Measurements from ENCODE around the gene RFX7.

The RFX7 gene

GRCh38 chr15:56175788-56176187 lies 67.9 kb downstream of the RFX7 start:
- H3F3A ChIP-seq (ENCODE audit: low read depth) = no peaks in the 10 kb centered on the region
- no peaks in the 10 kb centered on the region for H3K27me3 ChIP-seq (ENCODE audit: insufficient read depth, low read length, poor library complexity, severe bottlenecking)
- TF ChIP-seq CTCF (conservative IDR thresholded peaks at IDR 0.05; ENCODE audit: low read length) = no peak
- no peak for TF ChIP-seq EZH2phosphoT487 (IDR thresholded peaks at IDR 0.05; ENCODE audit: borderline replicate concordance)
- H3K4me2 ChIP-seq (ENCODE audit: low read depth, low read length, poor library complexity, severe bottlenecking) = peak overlapping the region; percentile 14
- H3K4me1 ChIP-seq (ENCODE audit: insufficient read depth, low read length, poor library complexity, severe bottlenecking) = peaks cover 9% of the 10 kb centered on the region
- H3K9me3 ChIP-seq (ENCODE audit: insufficient read depth, low read depth, low read length) = no peaks in the 10 kb centered on the region
- H4K20me1 ChIP-seq (ENCODE audit: insufficient read depth, low read length, poor library complexity, severe bottlenecking) = peaks cover 26% of the 10 kb centered on the region
- H3K9me2 ChIP-seq (replicated peaks; ENCODE audit: low read depth, low read length) = no peaks in the 10 kb centered on the region
- peaks cover 32% of the 10 kb centered on the region; the same call in 1 of the 2 replicates for H3K36me3 ChIP-seq (ENCODE audit: insufficient read depth, low read length)
- peaks cover 86% of the 10 kb centered on the region for H3K79me2 ChIP-seq (ENCODE audit: insufficient read depth, low read length)
- H3K9ac ChIP-seq (ENCODE audit: low read depth, low read length, poor library complexity, severe bottlenecking) = no peak overlapping the region
- H3K4me3 ChIP-seq (ENCODE audit: low read length, poor library complexity, severe bottlenecking) = no peak overlapping the region
- H2AFZ ChIP-seq (ENCODE audit: low read length) = no peak overlapping the region

GRCh38 chr15:56174649-56175048 lies 69.0 kb downstream of the RFX7 start:
- Histone ChIP-seq H3K9me2 (replicated peaks; ENCODE audit: low read depth, low read length) (no peaks in the 10 kb centered on the region), H4K20me1 (ENCODE audit: insufficient read depth, low read length, poor library complexity, severe bottlenecking) (peaks cover 17% of the 10 kb centered on the region), H3K4me2 (ENCODE audit: low read depth, low read length, poor library complexity, severe bottlenecking) (no peak overlapping the region), H3K9ac (ENCODE audit: low read depth, low read length, poor library complexity, severe bottlenecking) (no peak overlapping the region), H3K79me2 (ENCODE audit: insufficient read depth, low read length) (peaks cover 86% of the 10 kb centered on the region), H3F3A (ENCODE audit: low read depth) (no peaks in the 10 kb centered on the region), H3K36me3 (ENCODE audit: insufficient read depth, low read length) (peaks cover 41% of the 10 kb centered on the region; the same call in 1 of the 2 replicates), H3K27me3 (ENCODE audit: insufficient read depth, low read length, poor library complexity, severe bottlenecking) (no peaks in the 10 kb centered on the region), H3K4me3 (ENCODE audit: low read length, poor library complexity, severe bottlenecking) (no peak overlapping the region), H2AFZ (ENCODE audit: low read length) (no peak overlapping the region), H3K9me3 (ENCODE audit: insufficient read depth, low read depth, low read length) (no peaks in the 10 kb centered on the region), H3K4me1 (ENCODE audit: insufficient read depth, low read length, poor library complexity, severe bottlenecking) (peaks cover 9% of the 10 kb centered on the region)
- TF ChIP-seq CTCF (conservative IDR thresholded peaks at IDR 0.05; ENCODE audit: low read length) (no peak), EZH2phosphoT487 (IDR thresholded peaks at IDR 0.05; ENCODE audit: borderline replicate concordance) (no peak)

GRCh38 chr15:56168394-56168793 lies 75.3 kb downstream of the RFX7 start:
- Histone ChIP-seq H4K20me1 (ENCODE audit: insufficient read depth, low read length, poor library complexity, severe bottlenecking) (peaks cover 9% of the 10 kb centered on the region), H3K4me1 (ENCODE audit: insufficient read depth, low read length, poor library complexity, severe bottlenecking) (peaks cover 9% of the 10 kb centered on the region), H3K9ac (ENCODE audit: low read depth, low read length, poor library complexity, severe bottlenecking) (no peak overlapping the region), H3K4me3 (ENCODE audit: low read length, poor library complexity, severe bottlenecking) (no peak overlapping the region), H2AFZ (ENCODE audit: low read length) (no peak overlapping the region), H3K9me2 (replicated peaks; ENCODE audit: low read depth, low read length) (no peaks in the 10 kb centered on the region), H3K9me3 (ENCODE audit: insufficient read depth, low read depth, low read length) (no peaks in the 10 kb centered on the region), H3F3A (ENCODE audit: low read depth) (no peaks in the 10 kb centered on the region), H3K27me3 (ENCODE audit: insufficient read depth, low read length, poor library complexity, severe bottlenecking) (no peaks in the 10 kb centered on the region), H3K79me2 (ENCODE audit: insufficient read depth, low read length) (peaks cover 88% of the 10 kb centered on the region), H3K4me2 (ENCODE audit: low read depth, low read length, poor library complexity, severe bottlenecking) (no peak overlapping the region), H3K36me3 (ENCODE audit: insufficient read depth, low read length) (peaks cover 52% of the 10 kb centered on the region)
- TF ChIP-seq EZH2phosphoT487 (IDR thresholded peaks at IDR 0.05; ENCODE audit: borderline replicate concordance) (no peak), CTCF (conservative IDR thresholded peaks at IDR 0.05; ENCODE audit: low read length) (no peak)

Measured in Loucy (cell line).